GM12892 (cell line): ENCODE measurements around the gene KLHL34.

Experiments
- POLR2A ChIP-seq: IDR thresholded peaks from 2 replicates; pipeline ENCODE4 v1.6.1; 2011; ENCODE audit warnings: low read depth, low read length, control low read depth
- POLR2AphosphoS5 ChIP-seq: IDR thresholded peaks from 2 replicates; pipeline ENCODE4 v1.6.1; 2011; ENCODE audit warnings: low read depth, low read length, control low read depth
- TAF1 ChIP-seq: IDR thresholded peaks from 2 replicates; pipeline ENCODE4 v1.6.1; 2011; ENCODE audit warnings: low read depth, mild to moderate bottlenecking, control low read depth, low read length, borderline replicate concordance

DNA sequence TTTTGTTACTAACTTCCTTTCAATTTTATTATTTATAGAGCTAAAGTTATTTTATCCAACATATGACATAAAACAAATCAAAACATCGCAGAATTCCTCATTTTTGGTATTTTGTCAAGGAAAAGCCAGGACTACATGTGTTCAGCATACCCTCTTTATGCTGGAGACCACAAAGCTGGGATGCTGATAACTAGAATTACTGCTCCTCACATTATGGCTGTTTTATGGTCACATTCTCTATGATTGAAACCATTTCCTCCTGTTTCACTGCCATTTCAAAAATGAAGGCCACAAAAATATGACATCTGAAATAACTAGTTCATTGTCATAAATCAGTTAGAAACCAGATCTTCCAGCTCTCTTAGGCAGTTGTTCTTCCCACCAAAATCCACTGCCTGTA is 41.7 kb downstream of the KLHL34 start:
- TF ChIP-seq POLR2AphosphoS5, result no peak
- no peak for TF ChIP-seq POLR2A
- TF ChIP-seq TAF1, result no peak
